ENCODE measurements around the gene FAM118B. TPM values are rescaled to one million over a fixed set of nuclear protein-coding genes. Genes with fewer than 3 reads are reported as not detected.

The FAM118B gene
- total and polyA plus RNA-seq, 7 donors = 13.3 to 46.7 (median 20.0) TPM

- H3K4me1 ChIP-seq = peaks cover 8% of the 10 kb centered on the region
- no peaks in the 10 kb centered on the region for H3K27me3 ChIP-seq (ENCODE audit: insufficient read depth in 3 of 3, low read length in 2 of 3)
- DNase-seq (no peak), ATAC-seq (no peak)
- intact Hi-C loops (cut with DNase I) = no loop called here
- no peaks in the 10 kb centered on the region for H3K9me3 ChIP-seq
- no peak for TF ChIP-seq CTCF (IDR thresholded peaks at IDR 0.05)
- 92 to 96% (median 93%) methylated on average over 11 of the region's 11 CpGs for WGBS, 3 donors
- no peak overlapping the region for H3K4me3 ChIP-seq
- H3K36me3 ChIP-seq (ENCODE audit: insufficient read depth in 1 of 2, low read depth in 1 of 2) = peaks cover 5 to 60% of the 10 kb centered on the region in 2 donors
- H3K27ac ChIP-seq = no peak overlapping the region
These were observed 65.7 kb downstream of the FAM118B start for GRCh38 chr11:126277322-126277721.

- WGBS, 3 donors = 81 to 89% (median 87%) methylated on average over 4 of the region's 4 CpGs
- intact Hi-C loops (cut with DNase I) = no loop called here
- Histone ChIP-seq H3K4me3 (no peak overlapping the region), H3K9me3 (no peaks in the 10 kb centered on the region), H3K27ac (no peak overlapping the region), H3K27me3 (ENCODE audit: insufficient read depth in 3 of 3, low read length in 2 of 3) (no peaks in the 10 kb centered on the region), H3K4me1 (peaks cover 8% of the 10 kb centered on the region), H3K36me3 (ENCODE audit: insufficient read depth in 1 of 2, low read depth in 1 of 2) (peaks cover 5 to 55% of the 10 kb centered on the region in 2 donors)
- TF ChIP-seq CTCF (IDR thresholded peaks at IDR 0.05) = no peak
- DNase-seq (no peak), ATAC-seq (no peak)
These were observed 66.2 kb downstream of the FAM118B start for GRCh38 chr11:126277780-126278179.

GRCh38 chr11:126279191-126279590, 67.6 kb downstream of the FAM118B start:
- DNase-seq (no peak), ATAC-seq (no peak)
- Histone ChIP-seq H3K4me1 (peaks cover 15% of the 10 kb centered on the region), H3K27ac (no peak overlapping the region), H3K9me3 (no peaks in the 10 kb centered on the region), H3K36me3 (ENCODE audit: insufficient read depth in 1 of 2, low read depth in 1 of 2) (peaks cover 2 to 41% of the 10 kb centered on the region in 2 donors), H3K27me3 (ENCODE audit: insufficient read depth in 3 of 3, low read length in 2 of 3) (no peaks in the 10 kb centered on the region), H3K4me3 (no peak overlapping the region)
- 71 to 78% (median 77%) methylated on average over 8 of the region's 8 CpGs for WGBS, 3 donors
- intact Hi-C loops (cut with DNase I) = no loop called here
- TF ChIP-seq CTCF (IDR thresholded peaks at IDR 0.05) = no peak

GRCh38 chr11:126280595-126280994, 69.0 kb downstream of the FAM118B start:
- ATAC-seq (no peak), DNase-seq (no peak)
- Histone ChIP-seq H3K4me1 (peaks cover 22% of the 10 kb centered on the region), H3K9me3 (no peaks in the 10 kb centered on the region), H3K36me3 (ENCODE audit: insufficient read depth in 1 of 2, low read depth in 1 of 2) (peaks cover 0 to 27% of the 10 kb centered on the region in 2 donors), H3K27me3 (ENCODE audit: insufficient read depth in 3 of 3, low read length in 2 of 3) (no peaks in the 10 kb centered on the region), H3K27ac (no peak overlapping the region), H3K4me3 (no peak overlapping the region)
- 64 to 75% (median 74%) methylated on average over 5 of the region's 5 CpGs for WGBS, 3 donors
- intact Hi-C loops (cut with DNase I) = no loop called here
- TF ChIP-seq CTCF (IDR thresholded peaks at IDR 0.05) = no peak

- DNase-seq (no peak), ATAC-seq (no peak)
- Histone ChIP-seq H3K4me3 (no peak overlapping the region), H3K27me3 (ENCODE audit: insufficient read depth in 3 of 3, low read length in 2 of 3) (no peaks in the 10 kb centered on the region), H3K9me3 (no peaks in the 10 kb centered on the region), H3K27ac (no peak overlapping the region), H3K4me1 (peaks cover 22% of the 10 kb centered on the region), H3K36me3 (ENCODE audit: insufficient read depth in 1 of 2, low read depth in 1 of 2) (peaks cover 0 to 22% of the 10 kb centered on the region in 2 donors)
- 82 to 90% (median 84%) methylated on average over 6 of the region's 6 CpGs for WGBS, 3 donors
- intact Hi-C loops (cut with DNase I) = no loop called here
- no peak for TF ChIP-seq CTCF (IDR thresholded peaks at IDR 0.05)
These were observed 69.7 kb downstream of the FAM118B start for GRCh38 chr11:126281245-126281644.
